ENCODE measurements around the gene LETM1. TPM values are rescaled to one million over a fixed set of nuclear protein-coding genes. Genes with fewer than 3 reads are reported as not detected.
A peak's percentile ranks its signal among the peaks of the same experiment; 100 is the strongest.

The LETM1 gene
- total RNA-seq, 1 experiment from 2014 or later = 86.3 TPM

- no peak overlapping the region for H2AFZ ChIP-seq (ENCODE audit: low read length)
- intact Hi-C loops (cut with micrococcal nuclease) = no loop called here
- no peaks in the 10 kb centered on the region for H4K20me1 ChIP-seq (ENCODE audit: low read length)
Observed at GRCh38 chr4:1763550-1764080, 92.3 kb downstream of the LETM1 start.

GRCh38 chr4:1763070-1763549 lies 92.8 kb downstream of the LETM1 start:
- peak overlapping the region; percentile 44; the same call in 1 of the 2 replicates for H3K4me2 ChIP-seq (ENCODE audit: low read length)
- no peaks in the 10 kb centered on the region for H3K36me3 ChIP-seq (ENCODE audit: low read depth, low read length)
- no peak overlapping the region for H3K9ac ChIP-seq (ENCODE audit: low read length)
- H3K4me3 ChIP-seq (ENCODE audit: low read length) = 0 out of 2 replicates have a peak overlapping the region, but pooled peaks have one; percentile 42
- ChIA-PET CTCF (no interaction called here), POLR2A (ENCODE audit: unreplicated experiment) (no interaction called here)
- no peaks in the 10 kb centered on the region for H3F3A ChIP-seq (ENCODE audit: low read length, unreplicated experiment)
- no peaks in the 10 kb centered on the region for H3K79me2 ChIP-seq (ENCODE audit: low read length)
- TF ChIP-seq EZH2 (IDR thresholded peaks at IDR 0.05; ENCODE audit: low read length, unreplicated experiment) (no peak), CTCF (conservative IDR thresholded peaks at IDR 0.05; ENCODE audit: low read depth, low read length) (no peak), EZH2phosphoT487 (IDR thresholded peaks at IDR 0.05; ENCODE audit: borderline replicate concordance, low read length) (no peak)
- H3K27ac ChIP-seq (ENCODE audit: low read length) = no peak overlapping the region
- BruUV-seq (replicated peaks) = no TSS peak
- no peaks in the 10 kb centered on the region for H3K9me3 ChIP-seq (ENCODE audit: low read length)
- DNase-seq (no peak), ATAC-seq (no peak)
- intact Hi-C loops (cut with micrococcal nuclease) = no loop called here
- no peaks in the 10 kb centered on the region for H3K4me1 ChIP-seq (ENCODE audit: insufficient read depth, low read length)
- peak overlapping the region; percentile 53; the same call in 1 of the 2 replicates for H2AFZ ChIP-seq (ENCODE audit: low read length)
- H3K27me3 ChIP-seq (ENCODE audit: low read length) = no peaks in the 10 kb centered on the region
- H3K9me2 ChIP-seq (replicated peaks; ENCODE audit: low read length) = no peaks in the 10 kb centered on the region
- H4K20me1 ChIP-seq (ENCODE audit: low read length) = no peaks in the 10 kb centered on the region

More at GRCh38 chr4:1763550-1764080, 92.3 kb downstream of the LETM1 start:
- 0 out of 2 replicates have a peak overlapping the region, but pooled peaks have one; percentile 42 for H3K4me3 ChIP-seq (ENCODE audit: low read length)
- BruUV-seq (replicated peaks) = no TSS peak
- H3F3A ChIP-seq (ENCODE audit: low read length, unreplicated experiment) = no peaks in the 10 kb centered on the region
- no peaks in the 10 kb centered on the region for H3K9me3 ChIP-seq (ENCODE audit: low read length)
- H3K4me1 ChIP-seq (ENCODE audit: insufficient read depth, low read length) = no peaks in the 10 kb centered on the region
- TF ChIP-seq EZH2phosphoT487 (IDR thresholded peaks at IDR 0.05; ENCODE audit: borderline replicate concordance, low read length) (no peak), EZH2 (IDR thresholded peaks at IDR 0.05; ENCODE audit: low read length, unreplicated experiment) (no peak), CTCF (conservative IDR thresholded peaks at IDR 0.05; ENCODE audit: low read depth, low read length) (no peak)
- no peaks in the 10 kb centered on the region for H3K9me2 ChIP-seq (replicated peaks; ENCODE audit: low read length)
- H3K27me3 ChIP-seq (ENCODE audit: low read length) = no peaks in the 10 kb centered on the region
- H3K27ac ChIP-seq (ENCODE audit: low read length) = no peak overlapping the region
- ATAC-seq (peak; percentile 53), DNase-seq (peak; percentile 22)
- ChIA-PET CTCF (no interaction called here), POLR2A (ENCODE audit: unreplicated experiment) (no interaction called here)
- H3K4me2 ChIP-seq (ENCODE audit: low read length) = 0 out of 2 replicates have a peak overlapping the region, but pooled peaks have one; percentile 44
- H3K9ac ChIP-seq (ENCODE audit: low read length) = no peak overlapping the region
- no peaks in the 10 kb centered on the region for H3K36me3 ChIP-seq (ENCODE audit: low read depth, low read length)
- H3K79me2 ChIP-seq (ENCODE audit: low read length) = no peaks in the 10 kb centered on the region

- H3K9ac ChIP-seq (ENCODE audit: low read length) = no peak overlapping the region
- no peak overlapping the region for H3K4me3 ChIP-seq (ENCODE audit: low read length)
- ChIA-PET CTCF (no interaction called here), POLR2A (ENCODE audit: unreplicated experiment) (no interaction called here)
- DNase-seq (no peak), ATAC-seq (no peak)
- H3K9me2 ChIP-seq (replicated peaks; ENCODE audit: low read length) = no peaks in the 10 kb centered on the region
- H3K4me2 ChIP-seq (ENCODE audit: low read length) = no peak overlapping the region
- no peak for TF ChIP-seq CTCF (conservative IDR thresholded peaks at IDR 0.05; ENCODE audit: low read depth, low read length)
- TF ChIP-seq EZH2 (IDR thresholded peaks at IDR 0.05; ENCODE audit: low read length, unreplicated experiment) = no peak
- no peak for TF ChIP-seq EZH2phosphoT487 (IDR thresholded peaks at IDR 0.05; ENCODE audit: borderline replicate concordance, low read length)
- no TSS peak for BruUV-seq (replicated peaks)
- H3F3A ChIP-seq (ENCODE audit: low read length, unreplicated experiment) = no peaks in the 10 kb centered on the region
- no peaks in the 10 kb centered on the region for H3K4me1 ChIP-seq (ENCODE audit: insufficient read depth, low read length)
- H3K27ac ChIP-seq (ENCODE audit: low read length) = no peak overlapping the region
- H3K9me3 ChIP-seq (ENCODE audit: low read length) = no peaks in the 10 kb centered on the region
- no peaks in the 10 kb centered on the region for H3K79me2 ChIP-seq (ENCODE audit: low read length)
- H4K20me1 ChIP-seq (ENCODE audit: low read length) = no peaks in the 10 kb centered on the region
- H2AFZ ChIP-seq (ENCODE audit: low read length) = no peak overlapping the region
- H3K36me3 ChIP-seq (ENCODE audit: low read depth, low read length) = no peaks in the 10 kb centered on the region
- intact Hi-C loops (cut with micrococcal nuclease) = no loop called here
- H3K27me3 ChIP-seq (ENCODE audit: low read length) = no peaks in the 10 kb centered on the region
Observed at GRCh38 chr4:1762264-1763010, 93.5 kb downstream of the LETM1 start.
